PC-3 (cell line): ENCODE data around the gene WNT1.

Source experiments
- CTCF ChIP-seq: fragments of 300-600 bp; sonication (generic); conservative IDR thresholded peaks from 2 replicates; pipeline ENCODE4 v1.5.1; 2017; ENCODE audit warnings: antibody characterized with exemption, low read depth, mild to moderate bottlenecking, low read length
- EZH2 ChIP-seq: fragments of 300-600 bp; sonication (generic); IDR thresholded peaks from one replicate; pipeline ENCODE4 v1.6.1; 2017; ENCODE audit warnings: antibody characterized with exemption, mild to moderate bottlenecking, low read length; ENCODE audit not compliant: unreplicated experiment

GRCh38 chr12:49028666-49029275 is 50.6 kb downstream of the WNT1 start:
- no peak for TF ChIP-seq CTCF
- no peak for TF ChIP-seq EZH2
